GM21423 (cell line): Measurements from ENCODE around the gene TMEM72.

Experiments used
- ATAC-seq: cut with Tn5 transposase; IDR thresholded peaks from one replicate; pipeline ENCODE4 v1.9.1; 2021; ENCODE audit warnings: mild to moderate bottlenecking, moderate library complexity; ENCODE audit not compliant: unreplicated experiment

TMEM72 gene

DNA sequence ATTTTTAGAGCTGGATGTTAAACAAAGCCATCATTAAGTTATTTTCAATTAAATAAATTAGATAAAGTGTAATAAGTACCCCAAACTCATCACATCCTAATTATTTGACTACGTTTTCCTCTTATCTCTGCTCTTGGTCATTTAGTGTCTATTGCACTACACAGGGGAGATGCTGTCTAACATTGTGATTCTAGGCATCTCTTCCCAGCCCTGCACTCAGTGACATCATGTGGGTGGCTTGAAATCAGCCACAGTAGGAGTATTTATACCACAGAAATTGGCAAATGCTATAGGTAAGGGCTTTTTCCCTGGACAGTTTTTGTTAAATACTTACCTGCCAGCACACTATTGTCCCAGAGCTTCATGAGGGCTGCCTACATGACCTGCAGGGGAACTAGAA is 21.3 kb upstream of the TMEM72 start:
- no peak for ATAC-seq

DNA sequence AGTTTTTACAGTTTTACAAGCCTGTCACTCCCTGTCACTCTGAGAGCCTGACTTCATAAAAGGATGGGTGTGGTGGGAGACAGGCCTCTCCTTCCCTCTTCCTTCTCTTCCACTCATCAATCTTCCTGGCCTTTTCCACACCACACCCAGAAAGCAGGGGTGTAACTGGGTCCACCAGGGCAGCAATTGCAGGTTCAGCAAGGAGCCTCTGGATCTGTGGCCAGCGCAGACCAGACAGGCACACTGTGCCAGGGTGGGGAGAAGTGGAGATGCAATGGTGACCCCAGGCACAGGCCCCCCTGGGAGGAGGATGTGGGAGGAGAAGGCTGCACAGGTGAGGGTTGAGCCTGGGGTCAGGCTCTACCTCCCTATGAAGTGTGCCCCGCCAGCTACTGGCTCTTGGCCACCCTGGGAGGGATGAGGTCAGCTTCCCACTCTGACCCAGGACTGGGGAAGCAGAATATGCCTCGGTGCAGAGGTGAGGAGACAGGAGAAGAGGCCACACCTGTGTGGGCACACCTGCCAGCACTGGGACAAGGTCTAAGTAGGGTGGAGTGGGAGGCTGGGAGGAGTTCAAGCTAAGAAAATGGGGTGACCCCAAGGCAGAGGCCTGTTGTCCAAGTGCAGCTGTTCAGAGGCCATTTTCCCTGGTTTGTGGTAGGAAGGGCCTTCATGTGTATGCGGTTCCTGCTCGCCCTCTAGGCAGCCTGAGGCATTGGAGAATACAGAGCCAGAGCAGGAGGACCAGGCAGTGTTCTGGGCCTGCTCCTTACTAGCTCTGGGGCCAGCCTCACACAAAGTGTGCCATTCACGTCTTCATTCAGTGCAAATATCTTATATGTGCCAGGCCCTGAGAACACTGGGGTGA is 20.2 kb upstream of the TMEM72 start:
- no peak for ATAC-seq

DNA sequence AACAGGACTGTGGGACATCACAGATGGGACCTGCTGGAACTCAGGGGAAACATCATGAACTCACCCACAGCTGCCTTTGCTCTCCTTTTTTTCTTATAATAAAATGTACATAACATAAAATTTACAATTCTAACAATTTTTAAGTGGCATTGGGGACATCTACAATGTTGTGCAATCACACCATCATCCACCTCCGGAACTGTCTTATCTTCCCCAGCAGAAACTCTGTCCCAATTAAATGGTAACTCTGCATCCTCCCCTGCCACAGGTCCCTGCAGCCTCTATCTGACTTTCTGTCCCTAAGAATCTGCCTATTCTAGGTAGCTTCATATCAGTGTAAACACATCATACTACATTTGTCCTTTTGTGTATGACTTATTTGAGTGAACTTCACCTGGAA is 19.4 kb upstream of the TMEM72 start:
- ATAC-seq: no peak

DNA sequence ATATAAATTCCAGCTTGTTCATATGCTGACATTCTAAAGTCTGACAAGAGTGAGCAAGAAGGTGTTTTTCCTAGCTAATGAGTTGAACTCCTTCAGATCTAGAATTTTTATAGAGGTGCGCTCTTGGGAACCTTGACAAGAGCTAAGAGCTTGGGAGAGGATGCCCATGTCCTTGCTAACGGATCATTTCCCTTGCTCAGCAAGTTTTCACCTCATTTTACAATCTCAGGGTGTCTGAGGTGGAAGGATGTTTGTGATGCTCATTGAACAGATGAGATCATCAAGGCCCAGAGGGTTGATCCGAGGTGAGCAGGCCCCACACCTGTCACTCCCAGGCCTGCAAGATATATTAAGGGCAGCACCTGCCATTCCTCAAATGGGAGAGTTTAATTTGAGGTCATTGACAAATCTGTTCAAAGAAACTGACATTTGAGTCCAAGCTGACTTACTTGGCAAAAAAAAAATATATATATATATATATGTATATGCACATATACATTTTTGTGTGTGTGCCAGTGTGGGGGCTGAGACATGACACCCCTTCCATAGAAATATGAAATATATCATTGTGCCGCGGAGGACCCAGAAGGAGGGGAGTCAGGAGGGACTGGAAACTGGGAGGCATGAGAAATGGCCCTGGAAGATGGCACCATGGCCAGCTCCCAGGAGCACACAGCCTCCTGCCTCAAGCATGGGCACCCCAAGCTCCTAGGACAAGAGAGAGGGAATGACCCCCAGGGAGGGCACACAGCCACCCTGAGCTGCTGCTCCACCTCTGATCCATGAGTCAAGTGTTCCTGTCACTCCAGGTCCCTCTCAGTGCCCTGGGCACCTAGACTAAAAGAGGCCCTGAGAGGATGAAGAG is 17.3 kb upstream of the TMEM72 start:
- no peak for ATAC-seq

DNA sequence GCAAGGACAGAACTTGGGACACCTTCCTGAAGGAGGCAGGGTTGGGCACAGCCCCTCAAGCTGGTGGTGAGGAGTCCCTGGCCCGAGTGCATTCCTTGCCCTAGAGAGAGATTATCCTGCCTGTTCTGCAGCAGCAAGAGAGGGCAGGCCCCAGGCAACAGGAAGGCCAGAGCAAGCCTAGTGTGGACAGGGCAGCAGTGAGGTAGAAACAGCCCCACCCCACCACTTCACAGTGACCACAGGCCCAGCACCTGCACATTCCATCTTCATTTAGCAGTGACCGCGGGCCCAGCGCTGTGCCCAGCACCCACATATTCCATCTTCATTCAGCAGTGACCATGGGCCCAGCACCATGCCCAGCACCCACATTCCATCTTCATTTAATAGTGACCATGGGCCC is 16.4 kb upstream of the TMEM72 start:
- ATAC-seq: no peak

DNA sequence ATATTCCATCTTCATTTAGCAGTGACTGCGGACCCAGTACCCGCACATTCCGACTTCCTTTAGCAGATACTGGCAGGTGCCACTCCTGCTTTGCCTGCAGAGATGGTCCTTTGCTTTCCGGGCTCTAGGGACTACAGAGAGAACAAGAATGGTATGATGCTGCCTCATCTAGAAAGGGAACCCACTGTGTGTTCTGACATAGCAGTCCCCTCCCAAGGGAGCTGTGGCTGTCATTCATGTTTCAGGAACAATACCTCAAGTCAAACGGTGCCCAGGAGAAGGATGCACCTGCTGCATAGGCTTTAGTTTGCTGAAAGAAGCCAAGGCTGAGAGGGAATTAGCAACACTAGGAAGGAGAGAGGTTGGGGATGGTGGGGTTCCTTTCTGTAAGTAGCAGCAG is 15.9 kb upstream of the TMEM72 start:
- no peak for ATAC-seq

DNA sequence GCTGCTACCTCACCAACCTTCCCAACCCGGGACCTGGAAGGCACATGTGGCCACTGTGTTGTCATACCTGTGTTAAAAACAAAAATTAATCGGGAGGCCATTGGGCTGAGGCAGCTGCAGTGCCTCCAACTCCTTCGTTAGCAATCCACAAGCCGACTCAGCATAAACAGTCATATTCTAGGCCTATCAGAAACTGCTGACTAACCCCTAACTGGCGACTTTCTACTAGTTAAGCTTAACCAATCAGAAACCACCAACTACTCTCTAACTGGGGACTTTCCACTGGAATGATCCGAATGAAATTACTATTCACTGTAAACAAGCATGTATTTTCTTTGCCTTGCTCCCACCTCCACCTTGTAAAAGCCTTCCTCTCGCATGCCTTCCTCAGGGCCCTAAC is 14.1 kb upstream of the TMEM72 start:
- no peak for ATAC-seq

DNA sequence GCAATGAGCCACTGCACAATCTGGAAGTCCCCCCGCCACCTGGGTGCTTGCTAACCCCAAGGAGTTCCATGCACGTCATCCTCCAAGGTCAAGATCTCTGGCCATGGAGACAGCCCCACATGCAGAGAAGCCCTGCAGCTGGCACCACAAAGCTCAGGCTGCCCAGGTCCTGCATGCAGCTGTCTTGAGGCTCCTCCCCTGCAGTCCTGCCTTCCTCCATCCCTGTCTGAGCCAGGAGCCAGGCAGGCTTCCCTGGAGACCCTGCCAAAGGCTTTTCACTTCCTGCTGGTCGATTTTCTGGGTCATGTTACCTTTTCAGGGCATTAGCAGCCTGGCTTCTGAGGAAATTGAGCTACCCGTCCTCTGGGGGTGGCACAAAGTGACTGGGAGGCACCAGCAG is 12.5 kb upstream of the TMEM72 start:
- no peak for ATAC-seq

DNA sequence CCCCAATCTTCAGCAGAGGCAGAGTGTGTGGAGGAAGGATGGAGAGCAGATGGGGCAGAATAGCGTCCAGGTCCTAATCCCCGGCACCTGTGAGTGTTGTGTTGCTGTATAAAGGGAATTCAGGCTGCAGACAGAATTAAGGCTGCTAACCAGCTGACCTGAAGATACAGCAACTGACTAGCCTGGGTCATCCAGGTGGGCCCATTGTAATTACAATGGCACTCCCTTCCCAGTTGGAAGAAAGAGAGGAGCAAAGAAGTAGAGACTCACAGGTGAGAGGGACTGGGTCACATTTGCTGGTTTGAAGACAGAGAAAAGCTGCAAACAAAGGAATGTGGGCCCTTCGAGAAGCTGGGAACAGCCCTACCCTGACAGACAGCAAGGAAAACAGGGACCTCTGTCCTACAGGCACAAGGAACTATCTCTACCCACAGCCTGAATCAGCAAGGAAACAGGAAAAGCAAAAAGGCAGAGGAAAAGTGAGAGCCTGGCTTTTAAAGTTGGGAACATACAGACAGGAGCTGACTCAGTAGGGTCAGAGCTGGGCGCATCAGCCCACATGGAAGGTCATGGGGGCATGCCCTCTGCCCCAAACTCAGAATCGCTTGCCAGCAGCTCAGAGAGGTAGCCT is 11.6 kb upstream of the TMEM72 start:
- ATAC-seq: no peak

DNA sequence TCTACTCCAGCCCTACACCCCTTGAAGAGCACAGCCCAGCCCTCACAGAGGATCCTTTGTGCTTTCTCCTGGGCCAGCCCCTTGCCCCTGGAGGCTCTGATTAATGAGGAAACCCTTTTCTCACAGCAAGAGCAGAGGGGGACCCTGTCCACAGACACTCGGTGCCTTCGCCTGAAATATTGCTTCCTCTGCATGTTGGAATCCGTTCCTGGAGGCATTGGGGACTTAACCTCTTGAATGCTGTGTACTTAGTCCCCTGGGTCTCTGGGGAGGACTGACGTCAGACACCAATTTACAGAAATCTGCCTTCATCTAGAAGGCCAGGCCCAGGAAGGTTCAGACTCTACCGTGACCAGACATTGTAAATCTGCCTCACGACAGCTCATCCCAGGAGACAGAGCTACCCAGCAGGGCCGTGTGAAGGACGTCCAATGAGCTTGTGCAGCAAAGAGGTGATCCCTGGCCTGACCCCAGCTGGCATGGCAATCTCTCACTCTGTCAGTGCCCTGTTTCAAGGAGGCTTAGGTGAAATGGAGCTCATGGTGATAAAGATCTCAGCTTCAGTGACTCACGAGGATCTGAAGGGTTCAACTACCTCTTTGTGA is 8.1 kb upstream of the TMEM72 start:
- no peak for ATAC-seq

DNA sequence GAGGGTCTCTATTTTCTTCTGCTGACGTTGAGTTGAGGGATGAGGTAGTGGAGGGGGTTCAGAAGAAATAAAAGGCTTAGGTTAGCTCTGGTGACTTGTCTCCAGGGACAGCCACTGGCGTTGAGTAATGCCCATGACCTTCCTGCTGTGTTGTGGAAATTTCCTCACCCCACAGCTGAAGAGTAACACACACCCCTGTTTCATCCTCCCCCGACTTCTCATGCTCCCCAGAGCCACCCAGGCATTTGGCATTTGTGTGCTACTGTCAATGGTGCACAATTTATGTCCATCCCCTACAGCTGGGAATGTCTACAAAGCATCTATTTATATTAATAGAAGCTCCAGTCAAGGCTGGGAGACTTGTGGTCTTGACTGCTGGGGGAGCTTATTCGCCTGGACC is 4.7 kb upstream of the TMEM72 start:
- ATAC-seq: no peak

DNA sequence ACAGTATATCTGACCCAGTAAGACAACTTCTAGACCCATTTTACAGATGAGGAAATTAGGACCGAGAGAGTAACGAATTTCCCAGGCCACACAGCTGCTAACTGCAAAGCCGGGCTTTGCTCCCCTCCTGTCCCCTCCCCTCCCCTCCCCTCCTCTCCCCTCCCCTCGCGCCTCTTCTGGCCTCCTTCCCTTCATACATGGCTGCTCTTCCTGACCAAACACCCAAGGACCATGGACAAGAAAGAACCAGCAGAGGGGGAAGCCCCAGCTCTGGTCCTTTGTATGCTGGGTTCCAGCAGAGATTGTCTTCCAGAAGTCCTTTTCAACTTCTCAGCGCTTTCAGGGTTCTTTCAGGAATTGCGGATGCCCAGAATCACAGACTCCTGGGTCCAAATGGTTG is 3.6 kb upstream of the TMEM72 start:
- no peak for ATAC-seq

DNA sequence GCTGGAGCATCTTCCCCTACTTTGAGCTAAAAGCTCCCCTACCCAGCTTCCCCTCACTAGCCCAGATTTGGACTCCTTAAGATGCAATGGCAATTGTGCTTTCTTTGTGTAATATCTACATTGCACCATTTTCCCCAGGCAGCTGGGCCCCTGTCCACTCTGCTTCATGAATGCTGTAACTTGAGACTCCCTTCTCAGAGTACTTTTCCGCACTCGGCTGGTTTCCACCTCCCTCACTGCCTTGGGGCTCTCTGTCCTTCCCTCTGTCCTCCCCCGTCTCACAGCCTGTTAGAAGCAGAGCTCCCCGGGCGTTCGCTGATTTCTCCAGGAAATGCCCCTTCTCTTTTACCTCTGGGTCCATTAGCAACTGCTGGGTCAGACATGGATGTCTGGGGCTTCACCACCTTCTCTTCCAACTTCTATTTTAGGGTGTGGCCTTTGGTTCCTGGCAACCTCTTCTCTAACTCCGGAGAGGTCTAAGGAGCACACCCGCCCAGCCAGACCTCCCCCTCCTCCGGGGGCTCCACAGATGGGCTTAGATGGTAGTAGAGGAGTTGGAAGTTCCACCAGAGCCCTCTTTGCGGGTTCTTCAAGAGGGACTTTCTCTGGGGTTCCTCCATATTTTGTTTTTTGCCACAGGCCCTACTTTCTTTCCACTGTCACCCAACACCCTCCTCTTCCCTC is 2.9 kb upstream of the TMEM72 start:
- no peak for ATAC-seq

DNA sequence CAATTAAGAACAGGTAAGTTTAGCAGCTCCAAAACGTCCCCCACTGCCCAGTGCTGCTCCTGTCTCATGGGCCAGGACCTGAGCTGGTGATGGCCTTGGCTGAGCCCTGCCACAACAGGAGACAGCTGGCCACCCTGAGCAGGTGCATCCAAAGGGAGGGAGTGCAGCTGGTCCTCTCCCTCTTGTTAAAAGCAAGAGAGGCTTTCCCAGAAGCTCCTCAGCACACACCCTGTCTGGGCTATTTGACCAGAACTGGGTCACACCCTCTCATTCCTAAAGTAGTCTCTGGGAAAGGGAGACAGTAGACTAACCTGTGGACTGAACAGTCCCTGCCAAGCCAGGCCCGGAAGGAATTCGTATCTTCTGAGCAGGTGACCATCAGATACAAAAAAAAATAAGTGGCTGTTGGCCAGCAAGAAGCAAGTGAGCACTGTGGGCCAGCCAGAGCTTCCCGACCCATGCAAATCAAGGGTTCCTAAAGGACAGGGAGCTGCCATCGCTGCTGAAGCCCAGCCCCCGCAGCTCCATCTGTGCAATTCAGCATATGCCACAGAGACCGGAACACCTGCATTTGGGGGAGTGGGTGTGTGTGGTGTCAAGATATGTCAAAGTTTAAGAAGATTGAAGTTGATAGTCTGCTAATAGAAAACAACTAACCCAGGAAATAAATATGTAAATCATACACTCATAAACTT is 2.1 kb upstream of the TMEM72 start:
- ATAC-seq: no peak

DNA sequence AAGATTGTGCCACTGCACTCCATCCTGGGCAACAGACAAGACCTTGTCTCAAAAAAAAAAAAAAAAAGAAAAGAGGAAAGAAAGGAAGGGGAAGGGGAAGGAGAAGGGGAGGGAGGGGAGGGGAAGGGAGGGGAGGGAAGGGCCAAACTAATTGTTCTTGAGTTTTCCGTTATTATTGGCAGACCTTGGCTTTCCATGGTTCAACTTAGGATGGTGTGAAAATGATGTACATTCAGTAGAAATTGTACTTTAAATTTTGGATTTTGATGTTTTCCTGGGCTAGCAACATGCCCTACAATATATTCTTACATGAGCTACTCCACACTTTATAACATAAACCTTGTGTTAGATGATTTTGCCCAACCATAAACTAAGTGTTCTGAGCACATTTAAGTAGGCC is 1.2 kb upstream of the TMEM72 start:
- no peak for ATAC-seq

DNA sequence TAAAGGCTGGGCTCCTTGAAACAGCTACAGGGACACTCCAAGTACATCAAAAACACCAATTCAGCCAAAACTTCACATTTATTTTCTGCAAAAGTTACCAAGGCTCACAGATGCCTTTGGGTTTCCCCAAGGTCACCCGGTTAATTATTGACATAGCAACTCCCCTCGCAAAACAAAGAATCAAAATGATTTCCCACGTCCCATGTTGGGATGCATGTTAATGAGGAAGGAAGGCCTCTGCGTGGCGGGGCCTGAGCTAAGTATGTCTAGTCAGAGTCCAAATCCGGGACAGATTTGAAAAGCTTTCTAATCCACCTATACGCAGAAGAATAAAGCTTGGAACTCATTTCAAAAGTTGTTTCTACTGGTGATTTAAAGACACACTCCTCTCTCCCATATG is 535 bp upstream of the TMEM72 start:
- no peak for ATAC-seq

DNA sequence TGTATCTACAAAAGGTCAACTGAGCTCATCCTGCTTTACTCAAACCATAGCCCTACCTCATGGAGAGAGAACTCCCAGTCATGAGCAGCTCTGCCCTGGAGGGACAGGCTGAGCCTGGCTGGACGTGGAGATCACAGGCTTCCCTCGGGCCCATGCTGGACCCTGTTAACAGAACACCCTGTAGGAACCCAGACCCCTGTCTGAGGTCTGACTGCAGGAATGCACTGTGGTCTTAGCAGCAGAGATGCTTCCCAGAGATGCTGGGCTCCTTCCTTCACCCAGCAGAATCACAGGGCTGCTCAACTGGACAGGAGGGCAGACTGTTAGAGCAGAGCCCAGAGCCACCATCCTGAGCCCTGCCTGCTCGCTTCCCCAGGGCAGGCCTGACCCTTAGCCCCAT is 814 bp downstream of the TMEM72 start:
- no peak for ATAC-seq

DNA sequence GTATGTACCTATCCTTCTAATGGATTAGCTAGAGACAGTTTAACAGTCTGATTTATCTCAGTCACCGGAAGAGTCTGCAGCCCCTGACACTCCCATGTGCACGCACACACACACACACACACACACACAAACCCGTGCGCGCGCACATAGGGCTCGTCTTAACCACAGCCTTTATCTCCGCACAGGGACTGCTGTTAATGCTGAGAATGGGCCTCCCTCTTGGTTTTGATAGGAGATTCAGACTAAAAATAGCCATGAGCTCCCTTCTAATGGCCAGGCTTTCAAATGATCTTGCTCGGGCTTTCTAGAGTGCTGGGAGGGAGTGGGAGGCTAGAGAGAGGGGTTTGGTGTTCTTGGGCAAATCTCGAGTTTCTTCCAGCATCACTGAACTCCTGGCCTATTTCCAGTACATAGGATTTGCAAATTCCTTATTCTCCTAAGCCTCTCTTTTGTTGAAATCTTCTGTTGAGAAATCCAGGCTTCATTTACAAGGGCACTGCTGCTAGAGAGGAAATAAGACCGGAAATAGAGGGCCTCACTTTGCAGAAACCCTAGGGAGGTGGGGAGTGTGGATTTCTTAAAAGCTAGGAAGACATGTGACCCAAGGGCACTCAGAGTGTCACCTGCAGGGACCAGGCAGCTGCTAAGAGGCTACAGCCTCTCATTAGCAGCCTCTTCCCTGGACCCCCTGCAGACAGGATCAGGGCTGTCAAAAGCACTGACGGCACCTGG is 2.4 kb downstream of the TMEM72 start:
- ATAC-seq: no peak

DNA sequence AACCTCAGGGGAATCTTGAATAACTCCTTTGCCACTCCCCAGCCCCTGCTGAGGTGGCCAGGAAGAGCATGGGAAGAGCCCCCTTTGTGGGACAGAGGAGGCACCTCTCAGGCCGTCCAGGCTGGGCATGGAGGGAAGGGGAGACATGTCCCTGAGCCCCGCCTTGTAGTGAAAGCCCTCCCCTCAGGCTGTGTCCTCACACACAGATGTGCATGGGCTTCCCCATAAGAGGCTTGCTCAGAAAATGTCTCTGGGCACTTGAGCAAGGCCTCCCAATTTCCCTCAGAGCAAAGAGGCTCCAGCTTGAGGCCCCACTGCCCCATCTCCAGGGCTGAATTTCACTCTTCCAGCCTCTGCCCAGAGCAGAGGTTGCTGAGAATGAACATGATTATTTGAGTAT is 3.8 kb downstream of the TMEM72 start:
- no peak for ATAC-seq

DNA sequence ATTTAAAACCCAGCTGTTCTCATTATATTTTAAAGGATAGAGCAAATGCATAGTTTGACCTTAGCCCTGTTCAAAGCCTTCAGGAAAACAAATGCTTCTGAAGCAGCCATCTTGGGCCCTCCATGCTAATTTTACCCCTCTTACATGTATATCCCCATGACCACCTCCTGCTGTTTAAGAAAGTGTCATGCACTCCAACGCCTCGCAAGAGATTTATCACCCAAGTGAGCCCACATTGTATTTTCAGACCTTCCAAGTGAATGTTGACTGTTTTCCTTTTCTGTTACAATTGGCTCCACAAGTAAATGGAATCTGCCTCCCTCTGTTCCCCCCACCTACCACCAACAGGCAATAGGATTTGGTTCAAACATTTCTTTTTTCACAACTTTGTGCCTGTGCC is 5.3 kb downstream of the TMEM72 start:
- no peak for ATAC-seq
